Measurements from ENCODE around the gene C15orf61.

Gene C15orf61

GRCh38 chr15:67521029-67521782 lies at the start of gene C15orf61:
Gene C15orf61, plus strand, starts transcription at chr15:67521131. Its CDS starts 118 bp downstream, at chr15:67521249.
- TF ChIP-seq CTCF (IDR thresholded peaks at IDR 0.05; ENCODE audit: low read depth, low read length, missing control alignments): no peak
- peak; percentile 73 for DNase-seq (ENCODE audit: low read depth)
- H3K4me3 ChIP-seq (ENCODE audit: low read depth, low read length): peak within 1 kb of the TSS; percentile 99

- no peak for DNase-seq (ENCODE audit: low read depth)
- no peak for TF ChIP-seq CTCF (IDR thresholded peaks at IDR 0.05; ENCODE audit: low read depth, low read length, missing control alignments)
- no peak overlapping the region for H3K4me3 ChIP-seq (ENCODE audit: low read depth, low read length)
These were observed 48.0 kb upstream of the C15orf61 start for GRCh38 chr15:67472957-67473356.

- no peak for DNase-seq (ENCODE audit: low read depth)
- no peak overlapping the region for H3K4me3 ChIP-seq (ENCODE audit: low read depth, low read length)
- no peak for TF ChIP-seq CTCF (IDR thresholded peaks at IDR 0.05; ENCODE audit: low read depth, low read length, missing control alignments)
These were observed 46.4 kb upstream of the C15orf61 start for GRCh38 chr15:67474405-67475110.

GRCh38 chr15:67479781-67480505 lies 41.0 kb upstream of the C15orf61 start:
- DNase-seq (ENCODE audit: low read depth): no peak
- H3K4me3 ChIP-seq (ENCODE audit: low read depth, low read length): no peak overlapping the region
- TF ChIP-seq CTCF (IDR thresholded peaks at IDR 0.05; ENCODE audit: low read depth, low read length, missing control alignments): no peak

GRCh38 chr15:67480741-67481140 lies 40.2 kb upstream of the C15orf61 start:
- no peak overlapping the region for H3K4me3 ChIP-seq (ENCODE audit: low read depth, low read length)
- no peak for TF ChIP-seq CTCF (IDR thresholded peaks at IDR 0.05; ENCODE audit: low read depth, low read length, missing control alignments)
- DNase-seq (ENCODE audit: low read depth): no peak

- no peak overlapping the region for H3K4me3 ChIP-seq (ENCODE audit: low read depth, low read length)
- TF ChIP-seq CTCF (IDR thresholded peaks at IDR 0.05; ENCODE audit: low read depth, low read length, missing control alignments): no peak
- DNase-seq (ENCODE audit: low read depth): no peak
These were observed 39.3 kb upstream of the C15orf61 start for GRCh38 chr15:67481680-67482079.
